ENCODE measurements around the gene GTF2A2.

DNA sequence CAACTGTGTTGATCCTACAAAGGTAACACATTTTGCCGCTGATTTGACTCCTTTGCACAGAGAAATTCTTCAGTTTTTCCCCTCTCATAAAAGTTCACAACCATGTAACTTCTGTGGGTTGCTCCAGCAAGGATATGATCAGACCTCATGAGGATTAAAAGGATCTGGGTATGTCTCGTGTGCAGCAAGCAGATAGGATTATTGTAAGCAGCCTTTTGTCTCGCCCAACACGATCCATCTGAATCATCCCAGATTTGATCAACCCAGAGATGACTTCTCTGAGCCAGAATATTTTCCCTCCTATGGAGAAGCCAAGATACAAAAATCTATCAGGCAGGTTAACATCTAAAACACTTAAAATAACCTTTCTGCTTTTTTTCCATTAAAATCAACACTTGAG is 44.6 kb upstream of the GTF2A2 start:
- TF ChIP-seq, protein P1, sequence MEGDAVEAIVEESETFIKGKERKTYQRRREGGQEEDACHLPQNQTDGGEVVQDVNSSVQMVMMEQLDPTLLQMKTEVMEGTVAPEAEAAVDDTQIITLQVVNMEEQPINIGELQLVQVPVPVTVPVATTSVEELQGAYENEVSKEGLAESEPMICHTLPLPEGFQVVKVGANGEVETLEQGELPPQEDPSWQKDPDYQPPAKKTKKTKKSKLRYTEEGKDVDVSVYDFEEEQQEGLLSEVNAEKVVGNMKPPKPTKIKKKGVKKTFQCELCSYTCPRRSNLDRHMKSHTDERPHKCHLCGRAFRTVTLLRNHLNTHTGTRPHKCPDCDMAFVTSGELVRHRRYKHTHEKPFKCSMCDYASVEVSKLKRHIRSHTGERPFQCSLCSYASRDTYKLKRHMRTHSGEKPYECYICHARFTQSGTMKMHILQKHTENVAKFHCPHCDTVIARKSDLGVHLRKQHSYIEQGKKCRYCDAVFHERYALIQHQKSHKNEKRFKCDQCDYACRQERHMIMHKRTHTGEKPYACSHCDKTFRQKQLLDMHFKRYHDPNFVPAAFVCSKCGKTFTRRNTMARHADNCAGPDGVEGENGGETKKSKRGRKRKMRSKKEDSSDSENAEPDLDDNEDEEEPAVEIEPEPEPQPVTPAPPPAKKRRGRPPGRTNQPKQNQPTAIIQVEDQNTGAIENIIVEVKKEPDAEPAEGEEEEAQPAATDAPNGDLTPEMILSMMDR (IDR thresholded peaks at IDR 0.05), result no peak
- no peak for TF ChIP-seq ZFX (IDR thresholded peaks at IDR 0.05; ENCODE audit: borderline replicate concordance)
